ENCODE measurements around the gene LYRM4.
A peak's percentile ranks its signal among the peaks of the same experiment; 100 is the strongest.
"Not testable (repeated sequence)": the region's sequence is repeated elsewhere in the genome, so short reads cannot be mapped to it uniquely, and the experiment has no call there.

The LYRM4 gene

GRCh38 chr6:5138995-5139827 lies 121.5 kb downstream of the LYRM4 start:
- DNase-seq, result no peak

DNA sequence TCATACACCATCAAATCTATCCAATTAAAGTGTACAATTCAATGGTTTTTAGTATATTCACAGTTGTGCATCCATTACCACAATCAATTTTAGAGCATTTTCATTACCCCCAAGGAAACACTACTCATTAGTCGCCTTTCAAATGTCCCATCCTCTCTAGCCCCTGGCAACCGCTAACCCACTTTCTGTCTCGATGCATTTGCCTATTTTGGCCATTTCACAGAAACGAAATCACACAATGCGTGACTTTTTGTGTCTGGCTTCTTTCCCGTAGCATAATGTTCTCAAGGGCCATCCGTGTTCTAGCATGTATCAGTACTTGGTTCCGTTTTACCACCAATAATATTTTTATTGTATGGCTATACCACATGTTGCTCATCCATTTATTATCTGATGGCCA lies 123.9 kb downstream of the LYRM4 start:
- DNase-seq, result no peak

DNA sequence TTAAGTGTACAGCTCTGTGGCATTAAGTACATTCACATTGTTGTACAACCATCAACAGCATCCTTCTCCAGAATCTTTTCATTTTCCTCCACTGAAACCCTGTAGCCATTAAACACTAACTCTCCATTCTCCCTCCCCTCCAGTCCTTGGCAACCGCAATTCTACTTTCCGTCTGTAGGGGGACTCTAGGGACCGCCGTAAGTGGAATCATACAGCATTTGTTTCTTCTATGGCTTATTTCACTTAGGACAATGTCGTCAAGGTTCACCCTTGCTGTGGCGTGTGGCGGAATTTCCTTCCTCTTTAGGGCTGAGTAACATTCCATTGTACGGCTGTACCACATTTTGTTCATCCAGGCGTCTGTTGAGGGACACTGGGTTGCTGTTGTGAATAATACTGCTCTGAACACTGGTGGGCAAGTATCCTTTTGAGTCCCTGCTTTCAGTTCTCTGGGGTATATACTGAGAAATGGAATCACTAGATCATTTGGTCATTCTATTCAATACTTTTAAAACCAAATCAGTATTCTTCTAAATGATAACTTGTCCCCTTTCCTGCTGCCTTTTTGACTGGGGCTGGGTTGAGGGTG lies 124.9 kb downstream of the LYRM4 start:
- DNase-seq, result peak; percentile 43

DNA sequence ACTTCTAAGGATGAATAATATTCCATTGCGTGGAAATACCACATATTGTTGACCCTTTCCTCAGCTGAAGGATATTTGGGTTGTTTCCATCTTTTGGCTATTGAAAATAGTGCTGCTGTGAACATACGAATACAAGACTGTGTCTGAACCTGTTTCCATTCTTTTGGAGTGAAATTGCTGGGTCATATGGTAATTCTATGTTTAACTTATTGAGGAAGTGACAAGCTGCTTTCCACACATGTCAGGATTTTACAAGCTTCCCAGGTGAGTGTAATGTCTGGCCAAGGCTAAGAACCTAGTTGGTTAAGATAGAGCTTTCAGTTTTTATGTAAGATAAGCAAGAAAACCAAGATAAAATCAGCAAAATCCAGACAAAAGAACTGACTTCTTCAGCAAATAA lies 126.8 kb downstream of the LYRM4 start:
- DNase-seq, result no peak

- no peak for DNase-seq
Observed at GRCh38 chr6:5132731-5133130, 128.0 kb downstream of the LYRM4 start.

DNA sequence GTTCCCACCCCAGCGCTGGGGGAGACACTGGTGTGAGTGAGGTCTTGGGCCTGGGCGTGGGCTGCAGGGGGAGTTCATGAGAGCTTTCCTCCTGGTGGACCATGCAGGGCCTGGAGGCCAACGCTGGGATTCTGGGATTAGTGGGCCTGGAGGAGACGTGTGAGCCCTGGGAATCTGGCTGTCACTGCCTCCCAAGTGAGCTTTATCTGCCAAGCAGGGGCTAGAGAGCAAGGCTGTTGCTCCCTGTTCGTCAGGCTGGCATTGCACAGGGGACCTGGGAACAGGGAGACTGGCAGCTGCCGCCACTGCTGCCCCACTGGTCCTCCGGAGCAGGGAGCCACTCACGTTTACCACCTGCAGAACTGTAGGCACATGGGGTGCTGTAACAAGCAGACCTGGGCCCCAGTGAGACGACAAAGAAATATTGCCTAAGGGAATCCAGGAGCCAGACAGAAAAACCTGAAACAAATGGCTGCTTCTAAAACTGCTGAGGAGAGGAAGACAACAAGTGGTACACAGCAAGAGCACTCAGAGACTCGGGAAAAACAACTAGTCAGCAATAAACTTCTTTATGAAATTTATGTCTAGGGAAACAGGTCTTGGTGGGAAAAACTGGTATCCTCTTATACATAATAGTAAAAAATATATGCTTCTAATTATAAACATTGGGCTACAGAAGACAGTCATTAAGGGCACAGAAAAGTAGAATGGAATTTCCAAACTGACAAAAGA lies 130.4 kb downstream of the LYRM4 start:
- no peak for DNase-seq

DNA sequence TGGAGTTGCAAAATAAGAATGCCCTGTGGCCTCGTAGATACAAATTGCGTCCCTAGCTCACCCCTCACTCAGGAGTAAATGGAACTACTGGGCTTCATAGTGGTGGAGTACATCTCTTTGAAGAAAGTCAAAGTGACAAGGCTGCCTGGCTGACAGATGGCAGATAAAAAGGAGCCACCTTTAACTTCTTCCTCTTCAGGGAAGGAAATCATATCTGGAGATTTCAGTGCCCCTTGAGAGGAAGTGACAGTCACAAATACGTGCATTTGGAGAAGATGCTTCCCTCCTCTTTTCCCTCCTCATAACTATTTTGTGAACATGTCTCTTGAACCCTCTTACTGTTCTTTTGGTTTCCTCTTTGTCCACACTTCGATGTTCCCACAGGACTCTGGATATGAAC lies 132.4 kb downstream of the LYRM4 start:
- DNase-seq, result no peak

DNA sequence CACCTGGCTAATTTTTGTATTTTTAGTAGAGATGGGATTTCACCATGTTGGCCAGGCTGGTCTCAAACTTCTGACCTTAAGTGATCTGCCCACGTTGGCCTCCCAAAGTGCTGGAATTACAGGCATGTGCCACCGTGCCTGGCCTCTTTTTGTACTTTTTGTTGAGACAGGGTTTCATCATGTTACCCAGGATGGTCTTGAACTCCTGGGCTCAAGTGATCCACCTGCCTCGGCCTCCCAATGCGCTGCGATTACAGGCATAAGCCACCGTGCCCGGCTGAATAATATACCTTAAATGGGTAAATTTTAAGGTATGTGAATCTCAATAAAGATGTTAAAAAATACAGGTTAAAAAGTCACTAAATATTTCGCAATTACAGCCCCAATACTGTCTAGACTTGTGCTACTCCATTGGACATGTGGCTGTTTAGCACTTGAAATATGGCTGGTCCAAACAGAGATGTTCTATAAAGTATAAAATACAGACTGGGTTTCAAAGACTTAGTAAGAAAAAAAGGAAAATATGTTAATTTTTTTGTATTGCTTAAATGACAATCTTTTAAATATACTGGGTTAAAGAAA lies 133.6 kb downstream of the LYRM4 start:
- DNase-seq, result no peak

DNA sequence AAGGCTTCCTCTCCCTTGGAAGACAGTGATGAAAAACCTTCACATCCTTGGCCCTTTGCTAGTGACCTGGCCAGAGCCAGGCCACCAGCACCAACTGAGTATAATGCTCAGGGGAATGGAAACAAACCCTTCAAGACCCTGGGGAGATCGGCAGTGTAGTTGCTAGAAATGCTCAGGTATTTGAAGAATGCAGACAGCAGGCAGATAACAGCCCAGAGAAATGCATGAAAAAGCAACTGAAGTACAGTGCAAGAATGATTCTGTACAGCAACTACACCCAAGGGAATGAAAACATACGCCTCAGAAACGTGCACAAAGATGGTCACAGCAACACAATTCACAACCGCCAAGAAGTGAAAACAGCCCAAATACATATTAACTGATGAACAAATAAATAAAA lies 134.5 kb downstream of the LYRM4 start:
- no peak for DNase-seq

DNA sequence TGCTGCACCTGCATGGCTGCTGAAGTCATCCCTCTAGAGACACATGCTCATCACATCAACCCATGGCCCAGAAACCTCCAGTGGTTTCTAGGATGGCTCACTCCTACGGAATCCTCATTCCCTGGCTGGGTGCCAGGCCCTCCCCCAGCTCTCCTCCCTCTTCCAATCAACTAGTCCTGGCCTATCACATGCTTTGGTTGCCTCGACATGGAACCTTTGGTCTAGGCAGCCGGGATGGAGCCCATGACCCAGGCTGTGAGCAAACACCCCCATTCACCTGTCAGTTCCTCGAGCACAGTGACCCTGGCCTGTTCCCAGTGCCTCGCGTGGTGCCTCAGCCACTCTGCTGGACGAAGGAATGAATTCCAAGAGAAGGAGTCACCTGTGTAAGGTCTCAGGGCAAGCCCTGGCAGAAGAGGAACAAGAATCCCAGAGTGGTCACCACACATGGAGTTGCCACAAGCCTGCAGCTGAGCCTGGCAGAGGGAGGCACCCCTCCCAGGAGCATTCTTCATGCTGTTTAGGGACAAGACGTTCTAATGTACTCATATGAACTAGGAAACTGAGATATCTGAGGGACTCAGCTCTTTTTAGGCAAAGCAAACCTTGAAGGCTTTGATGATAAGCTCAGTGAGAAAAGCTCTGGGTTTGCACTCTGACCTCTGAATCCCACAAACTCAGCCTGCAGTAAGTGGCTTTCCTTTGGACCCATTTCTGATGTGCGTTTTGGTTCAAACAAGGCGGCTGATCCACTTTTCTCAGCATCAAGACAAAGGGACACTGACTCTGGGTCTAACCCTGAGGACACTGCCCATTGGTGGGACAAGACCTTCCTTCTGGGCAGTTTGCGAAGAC lies 135.4 kb downstream of the LYRM4 start:
- DNase-seq, result no peak

DNA sequence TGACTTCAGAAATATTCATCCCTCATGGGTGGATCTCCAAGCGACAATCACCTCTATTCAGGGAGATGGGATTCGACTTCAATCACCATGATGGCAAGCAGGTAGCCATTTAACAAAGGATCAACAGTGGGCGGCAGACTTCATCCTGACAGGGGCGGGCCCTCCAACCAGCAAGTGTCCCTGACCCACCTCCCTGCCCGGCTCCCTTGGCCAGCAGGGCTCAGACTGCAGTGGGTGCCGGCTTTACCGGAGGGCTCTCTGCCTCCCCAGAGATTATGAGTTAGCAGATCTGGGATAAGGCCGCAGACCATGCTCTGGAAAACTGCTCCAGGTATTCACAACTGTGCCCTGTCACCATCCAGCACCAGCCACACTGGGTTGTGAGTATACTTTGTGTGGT lies 136.2 kb downstream of the LYRM4 start:
- no peak for DNase-seq

- no peak for DNase-seq
Observed at GRCh38 chr6:5123296-5124143, 137.2 kb downstream of the LYRM4 start.

- no peak for DNase-seq
Observed at GRCh38 chr6:5122504-5123112, 138.1 kb downstream of the LYRM4 start.

DNA sequence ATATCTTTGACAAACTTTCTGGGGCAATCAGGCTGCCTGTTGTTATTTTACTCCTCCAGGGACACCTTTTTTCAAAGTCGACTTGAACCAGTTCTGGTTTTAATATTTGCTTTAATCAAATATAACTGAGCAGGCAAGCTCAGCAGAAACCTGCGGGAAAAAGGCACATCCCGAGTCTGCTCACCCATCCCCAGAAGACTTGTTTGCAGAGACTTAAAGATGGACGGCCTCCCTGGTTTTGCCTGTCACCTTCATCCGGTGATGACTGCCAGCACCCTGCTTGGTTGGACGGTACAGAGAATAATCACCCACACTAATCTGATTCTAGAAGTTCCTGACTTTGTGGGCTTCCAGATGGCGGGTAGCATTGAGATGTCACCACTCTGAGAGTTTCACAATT lies 138.8 kb downstream of the LYRM4 start:
- no peak for DNase-seq

- no peak for DNase-seq
Observed at GRCh38 chr6:5121479-5121878, 139.3 kb downstream of the LYRM4 start.

DNA sequence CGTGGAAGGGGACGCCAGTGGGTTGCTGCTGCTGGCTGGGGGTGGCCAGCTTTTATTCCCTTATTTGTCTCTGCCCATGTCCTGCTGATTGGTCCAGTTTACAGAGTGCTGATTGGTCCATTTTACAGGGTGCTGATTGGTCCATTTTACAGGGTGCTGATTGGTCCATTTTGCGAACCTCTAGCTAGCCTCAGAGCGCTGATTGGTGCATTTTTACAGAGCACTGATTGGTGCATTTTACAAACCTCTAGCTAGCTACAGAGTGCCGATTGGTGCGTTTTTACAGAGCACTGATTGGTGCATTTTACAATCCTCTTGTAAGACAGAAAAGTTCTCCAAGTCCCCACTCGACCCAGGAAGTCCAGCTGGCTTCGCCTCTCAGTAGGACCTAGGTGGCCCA lies 140.2 kb downstream of the LYRM4 start:
- not testable (repeated sequence) for DNase-seq

- DNase-seq, result no peak
Observed at GRCh38 chr6:5120011-5120410, 140.7 kb downstream of the LYRM4 start.

DNA sequence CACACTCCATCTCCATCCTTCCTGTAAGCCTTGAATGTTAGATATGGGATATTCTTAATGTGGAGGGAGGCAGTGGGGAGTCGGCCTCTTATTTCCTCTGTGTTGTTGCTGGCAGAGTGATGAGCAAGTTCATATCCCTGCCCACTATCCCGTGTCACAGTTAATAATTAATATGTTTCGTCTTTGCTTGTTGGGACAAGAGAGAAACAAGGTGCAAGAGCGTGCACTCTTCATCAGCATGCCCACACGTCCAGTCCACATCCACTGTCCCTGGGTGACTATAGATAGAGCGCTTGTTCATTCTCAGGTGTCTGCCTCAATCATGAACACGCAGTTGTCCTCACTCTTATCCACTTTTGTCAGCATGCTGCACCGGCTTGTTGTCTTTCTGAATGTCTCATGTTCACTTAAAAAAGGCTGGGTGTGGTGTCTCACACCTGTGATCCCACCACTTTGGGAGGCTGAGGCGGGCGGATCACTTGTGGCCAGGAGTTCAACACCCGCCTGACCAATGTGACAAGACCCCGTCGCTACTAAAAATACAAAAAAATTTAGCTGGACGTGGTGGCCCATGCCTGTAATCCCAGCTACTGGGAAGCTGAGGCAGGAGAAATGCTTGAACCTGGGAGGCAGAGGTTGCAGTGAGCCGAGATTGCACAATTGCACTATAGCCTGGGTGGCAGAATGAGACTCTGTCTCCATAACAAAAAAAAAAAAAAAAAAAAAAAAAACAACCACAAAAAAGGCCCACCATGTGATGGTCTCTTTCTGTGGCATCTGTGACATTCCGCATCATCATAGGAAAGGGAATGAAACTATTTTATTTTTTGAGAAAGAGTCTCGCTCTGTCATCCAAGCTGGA lies 141.4 kb downstream of the LYRM4 start:
- no peak for DNase-seq

GRCh38 chr6:5116243-5116991 lies 144.3 kb downstream of the LYRM4 start:
- DNase-seq, result no peak

Measured in stimulated activated CD4-positive, alpha-beta T cell treated with anti-CD3 and anti-CD28 coated beads, Interleukin-4, amount 100 ng/mL, for 24 hours (primary cell).